SK-N-SH (cell line): Measurements from ENCODE around the gene PAWR.

Source experiments
- CHD2 ChIP-seq: fragments of 150-350 bp; IDR thresholded peaks from 2 replicates; pipeline ENCODE4 v1.6.1; 2018; ENCODE audit warnings: low read length; ENCODE audit not compliant: partially characterized antibody
- CTCF ChIP-seq: fragments of 200-600 bp; sonication (generic); IDR thresholded peaks from 2 replicates; pipeline ENCODE4 v1.6.1; 2017; ENCODE audit warnings: antibody characterized with exemption, mild to moderate bottlenecking, moderate library complexity
- EZH2phosphoT487 ChIP-seq: fragments of 200-600 bp; sonication (generic); IDR thresholded peaks from 2 replicates; pipeline ENCODE4 v1.6.1; 2017; ENCODE audit warnings: low read depth, mixed run types, mild to moderate bottlenecking, antibody characterized with exemption, moderate library complexity, borderline replicate concordance
- POLR2AphosphoS5 ChIP-seq: IDR thresholded peaks from 2 replicates; pipeline ENCODE4 v1.6.1; 2012; ENCODE audit warnings: low read depth, low read length
- RAD21 ChIP-seq: IDR thresholded peaks from 2 replicates; pipeline ENCODE4 v1.6.1; 2012; ENCODE audit warnings: mild to moderate bottlenecking, low read length
- REST ChIP-seq: IDR thresholded peaks from 2 replicates; pipeline ENCODE4 v1.6.1; 2012; ENCODE audit warnings: mild to moderate bottlenecking, low read depth, low read length, moderate library complexity
- SIN3A ChIP-seq: IDR thresholded peaks from 2 replicates; pipeline ENCODE4 v1.6.1; 2012; ENCODE audit warnings: low read depth, mild to moderate bottlenecking, low read length, moderate library complexity, borderline replicate concordance
- SMC3 ChIP-seq: IDR thresholded peaks from 2 replicates; pipeline ENCODE4 v1.6.1; 2012; ENCODE audit warnings: low read depth, low read length, improper control_type of control experiment
- TAF1 ChIP-seq: IDR thresholded peaks from 2 replicates; pipeline ENCODE4 v1.6.1; 2012; ENCODE audit warnings: low read depth, mild to moderate bottlenecking, low read length, moderate library complexity, borderline replicate concordance
- YY1 ChIP-seq: IDR thresholded peaks from 2 replicates; pipeline ENCODE4 v1.4.0; 2012; ENCODE audit warnings: low read depth, mild to moderate bottlenecking
- TF ChIP-seq, protein P1 (sequence below): fragments of 150-350 bp; IDR thresholded peaks from 2 replicates; pipeline ENCODE4 v1.6.1; 2017; ENCODE audit warnings: antibody characterized with exemption, low read length, low read depth, borderline replicate concordance

DNA sequence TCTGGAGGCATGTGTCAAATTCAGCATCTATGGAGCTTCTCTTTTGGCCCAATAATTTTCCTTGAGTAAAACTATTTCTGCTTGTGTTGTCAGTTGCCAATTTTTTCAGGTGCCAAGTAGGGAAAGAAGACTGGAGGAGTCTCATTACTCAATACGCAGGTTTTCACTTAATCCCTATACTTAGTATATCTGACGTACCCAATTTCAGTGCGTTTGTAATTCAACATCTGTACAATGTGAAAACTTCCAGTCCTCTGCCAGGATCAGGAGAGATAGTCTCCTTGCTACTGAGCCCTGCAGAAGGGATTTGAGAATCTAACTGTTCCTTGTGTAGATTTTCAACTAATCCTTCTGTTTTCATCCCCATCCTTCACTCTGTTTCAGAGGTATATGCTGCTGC lies 5.7 kb upstream of the PAWR start:
- no peak for TF ChIP-seq SIN3A
- TF ChIP-seq CTCF: no peak
- TF ChIP-seq POLR2AphosphoS5: no peak
- TF ChIP-seq RAD21: no peak
- TF ChIP-seq YY1: no peak
- no peak for TF ChIP-seq REST
- no peak for TF ChIP-seq CHD2
- TF ChIP-seq, protein P1, sequence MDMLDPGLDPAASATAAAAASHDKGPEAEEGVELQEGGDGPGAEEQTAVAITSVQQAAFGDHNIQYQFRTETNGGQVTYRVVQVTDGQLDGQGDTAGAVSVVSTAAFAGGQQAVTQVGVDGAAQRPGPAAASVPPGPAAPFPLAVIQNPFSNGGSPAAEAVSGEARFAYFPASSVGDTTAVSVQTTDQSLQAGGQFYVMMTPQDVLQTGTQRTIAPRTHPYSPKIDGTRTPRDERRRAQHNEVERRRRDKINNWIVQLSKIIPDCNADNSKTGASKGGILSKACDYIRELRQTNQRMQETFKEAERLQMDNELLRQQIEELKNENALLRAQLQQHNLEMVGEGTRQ: no peak
- TF ChIP-seq TAF1: no peak
- TF ChIP-seq SMC3: no peak
- TF ChIP-seq EZH2phosphoT487: no peak
